Prostate gland (tissue), 2 donors: ENCODE results near the gene CYB5RL.

Source experiments
- CTCF ChIP-seq, 4 experiments: fragments of 200-600 bp in 2 of 4; fragments of 450-650 bp in 2 of 4; sonication (generic) in 2 of 4; IDR thresholded peaks; 1 replicate in 3 of 4; 2 replicates in 1 of 4; pipeline ENCODE4 v1.5.1; 2016 to 2019; ENCODE audit warnings: antibody characterized with exemption in 4 of 4, mild to moderate bottlenecking in 2 of 4, moderate library complexity in 2 of 4
- POLR2A ChIP-seq: fragments of 450-650 bp; IDR thresholded peaks from one replicate; pipeline ENCODE4 v1.6.1; 2016; ENCODE audit warnings: antibody characterized with exemption, mild to moderate bottlenecking

- no peak for TF ChIP-seq CTCF (IDR thresholded peaks at IDR 0.05)
- TF ChIP-seq POLR2A, result no peak
Observed at GRCh38 chr1:54219688-54220003, 19.8 kb upstream of the CYB5RL start.
